ENCODE data around the gene ARSJ.

Gene ARSJ

DNA sequence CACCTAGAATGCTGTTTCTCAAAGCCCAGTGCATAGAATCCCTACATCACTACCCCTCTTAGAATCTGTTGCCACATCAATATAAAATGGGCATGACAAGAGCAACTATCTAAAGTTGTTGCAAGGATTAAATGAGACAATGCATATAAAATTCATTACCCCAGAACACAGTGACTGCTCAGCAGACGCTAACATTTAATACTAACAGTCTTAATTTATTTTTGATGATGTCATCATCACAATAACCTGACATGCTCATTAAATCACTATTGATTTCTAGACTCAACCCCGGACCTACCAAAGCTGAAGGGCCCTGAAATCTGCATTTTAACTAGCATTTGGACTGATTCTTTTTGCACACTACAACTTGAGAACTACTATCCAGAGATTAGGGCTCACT lies 3.9 kb downstream of the ARSJ start:
- H3K4me3 ChIP-seq (ENCODE audit: low read depth, low read length): no peak overlapping the region
- no peak for DNase-seq (ENCODE audit: low read depth)
- TF ChIP-seq, protein P1, sequence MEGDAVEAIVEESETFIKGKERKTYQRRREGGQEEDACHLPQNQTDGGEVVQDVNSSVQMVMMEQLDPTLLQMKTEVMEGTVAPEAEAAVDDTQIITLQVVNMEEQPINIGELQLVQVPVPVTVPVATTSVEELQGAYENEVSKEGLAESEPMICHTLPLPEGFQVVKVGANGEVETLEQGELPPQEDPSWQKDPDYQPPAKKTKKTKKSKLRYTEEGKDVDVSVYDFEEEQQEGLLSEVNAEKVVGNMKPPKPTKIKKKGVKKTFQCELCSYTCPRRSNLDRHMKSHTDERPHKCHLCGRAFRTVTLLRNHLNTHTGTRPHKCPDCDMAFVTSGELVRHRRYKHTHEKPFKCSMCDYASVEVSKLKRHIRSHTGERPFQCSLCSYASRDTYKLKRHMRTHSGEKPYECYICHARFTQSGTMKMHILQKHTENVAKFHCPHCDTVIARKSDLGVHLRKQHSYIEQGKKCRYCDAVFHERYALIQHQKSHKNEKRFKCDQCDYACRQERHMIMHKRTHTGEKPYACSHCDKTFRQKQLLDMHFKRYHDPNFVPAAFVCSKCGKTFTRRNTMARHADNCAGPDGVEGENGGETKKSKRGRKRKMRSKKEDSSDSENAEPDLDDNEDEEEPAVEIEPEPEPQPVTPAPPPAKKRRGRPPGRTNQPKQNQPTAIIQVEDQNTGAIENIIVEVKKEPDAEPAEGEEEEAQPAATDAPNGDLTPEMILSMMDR (IDR thresholded peaks at IDR 0.05; ENCODE audit: low read depth, low read length): no peak
- no peak for TF ChIP-seq POLR2A (IDR thresholded peaks at IDR 0.05; ENCODE audit: extremely low read depth, insufficient read length)
- TF ChIP-seq, protein P2, sequence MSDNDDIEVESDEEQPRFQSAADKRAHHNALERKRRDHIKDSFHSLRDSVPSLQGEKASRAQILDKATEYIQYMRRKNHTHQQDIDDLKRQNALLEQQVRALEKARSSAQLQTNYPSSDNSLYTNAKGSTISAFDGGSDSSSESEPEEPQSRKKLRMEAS (IDR thresholded peaks at IDR 0.05; ENCODE audit: low read depth, low read length): no peak

DNA sequence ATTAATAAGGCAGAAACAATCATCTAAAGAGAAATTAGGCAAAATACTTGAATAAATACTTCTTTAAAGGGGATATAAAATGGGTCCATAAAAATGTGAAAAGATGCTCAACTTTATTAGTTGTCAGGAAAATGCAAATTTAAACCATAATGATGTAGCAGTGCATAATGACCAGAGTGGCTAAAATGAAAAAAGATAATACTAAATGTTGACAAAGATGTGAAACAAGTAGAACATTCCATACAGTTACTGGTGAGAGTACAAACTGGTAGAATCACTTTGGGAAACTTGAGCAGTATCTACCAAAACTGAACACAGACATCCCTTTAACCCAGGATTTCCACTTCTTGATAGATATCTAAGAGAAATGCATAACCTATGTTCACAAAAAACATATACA lies 5.0 kb downstream of the ARSJ start:
- H3K4me3 ChIP-seq (ENCODE audit: low read depth, low read length): no peak overlapping the region
- DNase-seq (ENCODE audit: low read depth): no peak
- TF ChIP-seq MYC (IDR thresholded peaks at IDR 0.05; ENCODE audit: low read depth, low read length) (no peak), POLR2A (IDR thresholded peaks at IDR 0.05; ENCODE audit: extremely low read depth, insufficient read length) (no peak)
- TF ChIP-seq, protein P1 (IDR thresholded peaks at IDR 0.05; ENCODE audit: low read depth, low read length): no peak
- TF ChIP-seq, protein P2 (IDR thresholded peaks at IDR 0.05; ENCODE audit: low read depth, low read length): no peak

DNA sequence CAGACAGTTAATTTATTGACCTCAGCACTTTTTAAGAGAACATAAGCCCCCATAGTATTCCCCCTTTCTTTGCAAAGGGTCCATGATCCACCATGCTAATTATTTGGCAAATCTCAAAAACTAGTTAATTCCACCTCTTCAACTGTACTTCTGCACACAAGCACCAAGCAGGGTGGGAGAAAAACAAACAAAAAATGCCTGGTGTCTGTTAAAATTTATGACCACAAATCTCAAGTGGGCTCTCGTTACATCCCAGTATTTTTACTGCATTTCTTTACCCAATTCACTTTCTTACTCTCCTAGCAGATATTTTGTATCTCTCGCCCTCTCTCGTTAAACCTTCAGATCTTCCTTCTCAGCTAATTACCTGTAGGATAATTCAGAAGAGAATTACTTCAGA lies 6.1 kb downstream of the ARSJ start:
- DNase-seq (ENCODE audit: low read depth): no peak
- H3K4me3 ChIP-seq (ENCODE audit: low read depth, low read length): no peak overlapping the region
- TF ChIP-seq, protein P2 (IDR thresholded peaks at IDR 0.05; ENCODE audit: low read depth, low read length): no peak
- TF ChIP-seq MYC (IDR thresholded peaks at IDR 0.05; ENCODE audit: low read depth, low read length): no peak
- TF ChIP-seq, protein P1 (IDR thresholded peaks at IDR 0.05; ENCODE audit: low read depth, low read length): no peak
- no peak for TF ChIP-seq POLR2A (IDR thresholded peaks at IDR 0.05; ENCODE audit: extremely low read depth, insufficient read length)

DNA sequence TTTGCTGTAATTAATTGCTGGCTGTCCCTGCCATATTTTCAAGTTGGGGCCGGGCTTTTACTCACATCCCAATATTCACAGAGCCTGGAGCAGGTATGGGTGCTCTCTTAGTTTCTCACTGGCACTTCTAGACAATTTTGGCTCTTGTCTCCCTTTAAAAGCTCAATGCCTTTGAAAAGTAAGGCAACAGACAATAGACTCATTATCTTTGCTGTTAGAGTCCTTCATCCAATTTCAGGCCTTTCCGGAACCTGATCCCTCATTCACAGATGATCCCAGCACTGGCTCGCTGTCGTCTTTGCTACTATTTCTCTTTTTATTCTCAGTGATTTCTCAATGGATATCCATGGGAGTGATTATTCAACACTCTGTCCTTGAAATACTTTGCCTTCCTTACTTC lies 6.7 kb downstream of the ARSJ start:
- no peak for DNase-seq (ENCODE audit: low read depth)
- no peak overlapping the region for H3K4me3 ChIP-seq (ENCODE audit: low read depth, low read length)
- no peak for TF ChIP-seq MYC (IDR thresholded peaks at IDR 0.05; ENCODE audit: low read depth, low read length)
- TF ChIP-seq, protein P1 (IDR thresholded peaks at IDR 0.05; ENCODE audit: low read depth, low read length): no peak
- TF ChIP-seq, protein P2 (IDR thresholded peaks at IDR 0.05; ENCODE audit: low read depth, low read length): no peak
- TF ChIP-seq POLR2A (IDR thresholded peaks at IDR 0.05; ENCODE audit: extremely low read depth, insufficient read length): no peak

DNA sequence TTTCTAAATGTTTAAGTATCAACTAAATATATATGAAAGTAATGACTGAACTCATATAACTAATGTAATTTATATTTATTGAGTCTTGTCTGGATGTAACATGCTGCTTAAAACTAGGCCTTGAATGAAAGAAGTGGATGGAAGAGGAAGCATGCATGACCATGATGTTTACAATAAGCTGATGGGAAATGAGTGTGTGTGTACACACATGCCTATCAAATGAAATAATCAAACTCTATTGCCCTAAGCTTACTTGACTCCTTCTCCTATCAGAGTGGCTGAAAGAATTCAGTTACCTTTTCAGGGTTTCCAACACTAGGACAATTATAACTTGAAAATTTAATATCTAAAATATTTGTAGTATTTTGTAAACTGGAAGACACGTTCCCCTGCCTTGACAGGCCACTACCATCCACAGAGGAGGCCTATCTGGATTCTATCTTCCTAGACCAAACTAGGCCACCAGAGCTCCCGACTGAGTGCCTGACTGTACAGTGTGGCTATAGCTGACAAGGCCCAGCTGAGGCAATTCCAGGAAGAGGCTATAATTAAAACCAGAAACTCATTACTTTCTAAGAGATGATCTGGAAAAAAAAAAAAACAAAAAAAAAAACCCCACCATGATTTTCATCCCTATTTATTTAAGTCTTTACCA lies 7.6 kb downstream of the ARSJ start:
- H3K4me3 ChIP-seq (ENCODE audit: low read depth, low read length): no peak overlapping the region
- no peak for DNase-seq (ENCODE audit: low read depth)
- TF ChIP-seq, protein P2 (IDR thresholded peaks at IDR 0.05; ENCODE audit: low read depth, low read length): no peak
- TF ChIP-seq, protein P1 (IDR thresholded peaks at IDR 0.05; ENCODE audit: low read depth, low read length): no peak
- no peak for TF ChIP-seq POLR2A (IDR thresholded peaks at IDR 0.05; ENCODE audit: extremely low read depth, insufficient read length)
- TF ChIP-seq MYC (IDR thresholded peaks at IDR 0.05; ENCODE audit: low read depth, low read length): no peak

All from NB4 (cell line).